ENCODE measurements around the gene OPCML. TPM values are rescaled to one million over a fixed set of nuclear protein-coding genes. Genes with fewer than 3 reads are reported as not detected.

The OPCML gene
- total RNA-seq, 2 donors from 2014 or later: not detected

- no peak overlapping the region for H3K27ac Mint-ChIP-seq
- ATAC-seq (no peak), DNase-seq (no peak)
- H3K36me3 Mint-ChIP-seq (ENCODE audit: low read depth): no peaks in the 10 kb centered on the region
- peaks cover 46% of the 10 kb centered on the region for H3K27me3 Mint-ChIP-seq
- H3K9me3 ChIP-seq (ENCODE audit: control insufficient read depth, low read length, poor library complexity, severe bottlenecking): no peaks in the 10 kb centered on the region
- H3K4me3 Mint-ChIP-seq: no peak overlapping the region
- H3K4me1 Mint-ChIP-seq: peaks cover 2% of the 10 kb centered on the region
These were observed 398.7 kb downstream of the OPCML start for GRCh38 chr11:133133606-133134005.

GRCh38 chr11:133133050-133133449 lies 399.3 kb downstream of the OPCML start:
- H3K9me3 ChIP-seq (ENCODE audit: control insufficient read depth, low read length, poor library complexity, severe bottlenecking): no peaks in the 10 kb centered on the region
- Mint-ChIP-seq H3K36me3 (ENCODE audit: low read depth) (no peaks in the 10 kb centered on the region), H3K4me3 (no peak overlapping the region), H3K27me3 (peaks cover 51% of the 10 kb centered on the region), H3K4me1 (peaks cover 2% of the 10 kb centered on the region), H3K27ac (no peak overlapping the region)
- DNase-seq (no peak), ATAC-seq (no peak)

- H3K4me3 Mint-ChIP-seq: no peak overlapping the region
- H3K27ac Mint-ChIP-seq: no peak overlapping the region
- H3K36me3 Mint-ChIP-seq (ENCODE audit: low read depth): no peaks in the 10 kb centered on the region
- no peaks in the 10 kb centered on the region for H3K9me3 ChIP-seq (ENCODE audit: control insufficient read depth, low read length, poor library complexity, severe bottlenecking)
- no peak for DNase-seq
- no peak for ATAC-seq
- H3K4me1 Mint-ChIP-seq: no peaks in the 10 kb centered on the region
- peaks cover 40% of the 10 kb centered on the region for H3K27me3 Mint-ChIP-seq
These were observed 404.6 kb downstream of the OPCML start for GRCh38 chr11:133127741-133128140.

GRCh38 chr11:133123796-133124195 lies 408.5 kb downstream of the OPCML start:
- no peaks in the 10 kb centered on the region for H3K36me3 Mint-ChIP-seq (ENCODE audit: low read depth)
- H3K4me1 Mint-ChIP-seq: no peaks in the 10 kb centered on the region
- no peak overlapping the region for H3K27ac Mint-ChIP-seq
- no peak for ATAC-seq
- no peaks in the 10 kb centered on the region for H3K9me3 ChIP-seq (ENCODE audit: control insufficient read depth, low read length, poor library complexity, severe bottlenecking)
- no peak for DNase-seq
- no peak overlapping the region for H3K4me3 Mint-ChIP-seq
- H3K27me3 Mint-ChIP-seq: peaks cover 32% of the 10 kb centered on the region

GRCh38 chr11:133123366-133123765 lies 408.9 kb downstream of the OPCML start:
- H3K4me1 Mint-ChIP-seq: no peaks in the 10 kb centered on the region
- H3K9me3 ChIP-seq (ENCODE audit: control insufficient read depth, low read length, poor library complexity, severe bottlenecking): no peaks in the 10 kb centered on the region
- no peak overlapping the region for H3K4me3 Mint-ChIP-seq
- ATAC-seq (no peak), DNase-seq (no peak)
- no peak overlapping the region for H3K27ac Mint-ChIP-seq
- peaks cover 28% of the 10 kb centered on the region for H3K27me3 Mint-ChIP-seq
- H3K36me3 Mint-ChIP-seq (ENCODE audit: low read depth): no peaks in the 10 kb centered on the region

- no peaks in the 10 kb centered on the region for H3K36me3 Mint-ChIP-seq (ENCODE audit: low read depth)
- no peak overlapping the region for H3K27ac Mint-ChIP-seq
- H3K4me3 Mint-ChIP-seq: no peak overlapping the region
- H3K27me3 Mint-ChIP-seq: peaks cover 23% of the 10 kb centered on the region
- no peaks in the 10 kb centered on the region for H3K4me1 Mint-ChIP-seq
- no peak for DNase-seq
- ATAC-seq: no peak
- no peaks in the 10 kb centered on the region for H3K9me3 ChIP-seq (ENCODE audit: control insufficient read depth, low read length, poor library complexity, severe bottlenecking)
These were observed 410.0 kb downstream of the OPCML start for GRCh38 chr11:133122256-133122655.

- Mint-ChIP-seq H3K36me3 (ENCODE audit: low read depth) (peaks cover 2% of the 10 kb centered on the region), H3K27ac (no peak overlapping the region), H3K4me1 (peaks cover 2% of the 10 kb centered on the region), H3K4me3 (no peak overlapping the region), H3K27me3 (peaks cover 7% of the 10 kb centered on the region)
- H3K9me3 ChIP-seq (ENCODE audit: control insufficient read depth, low read length, poor library complexity, severe bottlenecking): no peaks in the 10 kb centered on the region
- no peak for DNase-seq
- no peak for ATAC-seq
These were observed 413.6 kb downstream of the OPCML start for GRCh38 chr11:133118563-133119268.

GRCh38 chr11:133115099-133115498 lies 417.2 kb downstream of the OPCML start:
- Mint-ChIP-seq H3K4me3 (no peak overlapping the region), H3K4me1 (peaks cover 2% of the 10 kb centered on the region), H3K27me3 (peaks cover 11% of the 10 kb centered on the region), H3K36me3 (ENCODE audit: low read depth) (peaks cover 2% of the 10 kb centered on the region), H3K27ac (no peak overlapping the region)
- ATAC-seq (no peak), DNase-seq (no peak)
- H3K9me3 ChIP-seq (ENCODE audit: control insufficient read depth, low read length, poor library complexity, severe bottlenecking): no peaks in the 10 kb centered on the region

GRCh38 chr11:133107763-133108162 lies 424.5 kb downstream of the OPCML start:
- Mint-ChIP-seq H3K36me3 (ENCODE audit: low read depth) (no peaks in the 10 kb centered on the region), H3K4me3 (no peak overlapping the region), H3K4me1 (no peaks in the 10 kb centered on the region), H3K27ac (no peak overlapping the region), H3K27me3 (peaks cover 7% of the 10 kb centered on the region)
- DNase-seq (no peak), ATAC-seq (no peak)
- no peaks in the 10 kb centered on the region for H3K9me3 ChIP-seq (ENCODE audit: control insufficient read depth, low read length, poor library complexity, severe bottlenecking)

- H3K9me3 ChIP-seq (ENCODE audit: control insufficient read depth, low read length, poor library complexity, severe bottlenecking): no peaks in the 10 kb centered on the region
- no peak for ATAC-seq
- H3K4me1 Mint-ChIP-seq: no peaks in the 10 kb centered on the region
- no peak for DNase-seq
- no peak overlapping the region for H3K4me3 Mint-ChIP-seq
- H3K27ac Mint-ChIP-seq: no peak overlapping the region
- no peaks in the 10 kb centered on the region for H3K36me3 Mint-ChIP-seq (ENCODE audit: low read depth)
- peaks cover 7% of the 10 kb centered on the region for H3K27me3 Mint-ChIP-seq
These were observed 425.2 kb downstream of the OPCML start for GRCh38 chr11:133107136-133107535.

GRCh38 chr11:133106417-133106816 lies 425.9 kb downstream of the OPCML start:
- ATAC-seq (no peak), DNase-seq (no peak)
- H3K4me3 Mint-ChIP-seq: no peak overlapping the region
- H3K9me3 ChIP-seq (ENCODE audit: control insufficient read depth, low read length, poor library complexity, severe bottlenecking): no peaks in the 10 kb centered on the region
- H3K27me3 Mint-ChIP-seq: peaks cover 11% of the 10 kb centered on the region
- H3K27ac Mint-ChIP-seq: no peak overlapping the region
- H3K4me1 Mint-ChIP-seq: no peaks in the 10 kb centered on the region
- H3K36me3 Mint-ChIP-seq (ENCODE audit: low read depth): no peaks in the 10 kb centered on the region

GRCh38 chr11:133104009-133104744 lies 428.1 kb downstream of the OPCML start:
- no peak overlapping the region for H3K27ac Mint-ChIP-seq
- no peak for DNase-seq

GRCh38 chr11:133096981-133097380 lies 435.3 kb downstream of the OPCML start:
- Mint-ChIP-seq H3K27ac (no peak overlapping the region), H3K4me1 (no peaks in the 10 kb centered on the region), H3K27me3 (peaks cover 6% of the 10 kb centered on the region), H3K4me3 (no peak overlapping the region), H3K36me3 (ENCODE audit: low read depth) (no peaks in the 10 kb centered on the region)
- DNase-seq: no peak
- ATAC-seq: no peak
- H3K9me3 ChIP-seq (ENCODE audit: control insufficient read depth, low read length, poor library complexity, severe bottlenecking): no peaks in the 10 kb centered on the region

More at GRCh38 chr11:133104009-133104744, 428.1 kb downstream of the OPCML start:
- peaks cover 12% of the 10 kb centered on the region for H3K27me3 Mint-ChIP-seq
- H3K4me1 Mint-ChIP-seq: no peaks in the 10 kb centered on the region
- H3K9me3 ChIP-seq (ENCODE audit: control insufficient read depth, low read length, poor library complexity, severe bottlenecking): no peaks in the 10 kb centered on the region
- H3K36me3 Mint-ChIP-seq (ENCODE audit: low read depth): no peaks in the 10 kb centered on the region
- ATAC-seq: no peak
- no peak overlapping the region for H3K4me3 Mint-ChIP-seq

GRCh38 chr11:133086518-133086917 lies 445.8 kb downstream of the OPCML start:
- ATAC-seq (no peak), DNase-seq (no peak)
- Mint-ChIP-seq H3K36me3 (ENCODE audit: low read depth) (no peaks in the 10 kb centered on the region), H3K4me1 (no peaks in the 10 kb centered on the region), H3K27ac (no peak overlapping the region), H3K27me3 (peaks cover 45% of the 10 kb centered on the region), H3K4me3 (no peak overlapping the region)
- H3K9me3 ChIP-seq (ENCODE audit: control insufficient read depth, low read length, poor library complexity, severe bottlenecking): no peaks in the 10 kb centered on the region
